ENCODE measurements around the gene SPG21. TPM values are rescaled to one million over a fixed set of nuclear protein-coding genes. Genes with fewer than 3 reads are reported as not detected.

The SPG21 gene
- total and polyA plus RNA-seq, 2 of the 4 experiments (the other 2 are of a cell fraction) = 59.9 to 60.8 TPM

DNA sequence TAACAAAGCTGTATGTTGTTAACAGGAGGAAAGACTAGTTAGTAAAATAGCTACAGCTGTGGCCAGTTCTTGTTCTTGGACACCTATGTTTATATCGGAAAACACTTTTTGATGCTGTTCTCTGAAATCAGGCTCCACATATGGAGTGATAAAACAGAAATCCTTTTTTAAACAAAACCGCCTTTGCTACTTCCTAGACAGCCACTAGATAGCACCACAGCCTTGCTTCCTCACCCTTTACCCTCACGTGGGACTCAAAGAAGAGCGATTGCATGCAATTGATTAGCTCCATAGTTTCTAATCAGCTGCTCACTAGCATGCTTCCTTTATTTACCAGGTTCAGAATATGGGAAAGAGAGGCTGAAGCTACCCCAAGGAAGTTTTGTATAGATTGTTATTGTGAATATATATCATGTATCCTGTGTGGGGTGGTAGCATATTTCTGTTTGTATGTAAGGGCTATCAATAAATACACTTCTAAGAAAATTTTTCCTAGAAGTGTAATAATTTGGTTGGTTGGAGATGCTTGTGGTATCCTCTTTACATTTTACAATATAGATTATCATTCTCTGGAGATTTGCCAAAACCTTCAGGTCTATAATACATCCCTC is 44.0 kb upstream of the SPG21 start (continued):
- no peak for TF ChIP-seq NFE2L2 (IDR thresholded peaks at IDR 0.05; ENCODE audit: low read depth, low read length)

DNA sequence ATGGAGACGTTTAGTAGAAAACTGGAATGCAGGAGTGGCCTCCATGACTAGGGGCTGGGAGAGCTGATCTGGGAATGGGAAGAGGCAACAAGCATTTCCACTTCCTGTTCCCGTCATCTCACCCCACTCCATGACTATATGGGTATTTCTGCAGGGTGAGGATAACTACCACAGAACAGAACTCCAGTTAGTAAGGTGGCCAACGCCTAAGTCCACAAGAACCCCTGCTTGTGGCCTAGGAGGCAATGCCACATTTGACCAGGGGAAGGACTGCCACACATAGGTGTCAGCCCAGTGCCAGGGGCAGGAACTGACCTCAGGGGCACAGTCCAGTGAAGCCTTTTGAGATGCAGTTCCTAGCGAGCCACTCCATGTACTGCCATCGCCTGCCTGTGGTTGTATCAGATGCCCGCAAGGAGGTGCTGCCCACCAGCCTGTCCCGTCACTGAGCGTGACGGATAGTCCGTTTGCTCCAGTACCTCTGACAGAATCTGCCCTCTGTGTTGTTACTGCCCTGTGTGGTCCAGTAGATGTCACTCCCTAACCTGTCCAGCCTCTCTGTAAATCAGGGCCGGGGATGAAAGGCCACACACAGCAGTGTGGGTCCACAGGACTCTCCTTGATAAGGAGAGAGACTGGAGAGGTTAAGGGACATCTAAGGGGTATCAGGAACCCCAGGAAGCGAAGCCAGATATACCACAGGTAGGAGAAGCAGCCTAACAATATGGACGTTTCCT is 43.3 kb upstream of the SPG21 start:
- Histone ChIP-seq H3K9me3 (ENCODE audit: control insufficient read depth, insufficient read depth, low read length) (no peaks in the 10 kb centered on the region), H3K4me1 (ENCODE audit: control insufficient read depth, insufficient read depth, low read length) (peaks cover 2% of the 10 kb centered on the region; the same call in 1 of the 2 replicates), H3K9ac (ENCODE audit: low read depth, low read length) (no peak overlapping the region), H3K4me3 (ENCODE audit: insufficient read depth, low read depth, low read length) (no peak overlapping the region), H3K27me3 (ENCODE audit: control insufficient read depth, insufficient read depth, low read length) (no peaks in the 10 kb centered on the region), H4K20me1 (ENCODE audit: insufficient read depth, low read length) (0 out of 2 replicates have a peak, but pooled peaks cover 6% of the 10 kb centered on the region), H3K9me1 (ENCODE audit: insufficient read depth, low read length) (peaks cover 7% of the 10 kb centered on the region; the same call in 1 of the 2 replicates), H2BK15ac (ENCODE audit: low read depth, low read length) (no peak overlapping the region), H2AK9ac (replicated peaks; ENCODE audit: low read depth, low read length, poor library complexity) (peak overlapping the region; percentile 26), H3K36me3 (ENCODE audit: control insufficient read depth, insufficient read depth, low read length) (no peaks in the 10 kb centered on the region), H3K18ac (ENCODE audit: low read depth, low read length) (no peak overlapping the region), H4K8ac (ENCODE audit: low read depth in 2 of 2, low read length in 2 of 2) (peak overlapping the region in 1 of 2 experiments; percentile 43; a peak in 1 of 4 replicates), H4K5ac (ENCODE audit: low read depth, low read length) (no peak overlapping the region), H2AK5ac (ENCODE audit: low read depth, low read length) (no peak overlapping the region), H2BK5ac (ENCODE audit: low read depth, low read length, poor library complexity, severe bottlenecking) (no peak overlapping the region), H2BK20ac (ENCODE audit: low read depth, low read length) (no peak overlapping the region), H3K14ac (replicated peaks; ENCODE audit: low read depth, low read length) (no peak overlapping the region), H3K27ac (ENCODE audit: insufficient read depth, low read length) (no peak overlapping the region), H3K56ac (ENCODE audit: extremely low read depth, insufficient read depth, low read length) (no peak overlapping the region), H3K23ac (ENCODE audit: low read depth, low read length) (no peak overlapping the region; the same call in 1 of the 2 replicates), H3K4me2 (ENCODE audit: low read depth, low read length) (no peak overlapping the region), H3K4ac (ENCODE audit: low read depth, low read length) (no peak overlapping the region), H2BK120ac (ENCODE audit: low read depth, low read length) (no peak overlapping the region), H4K91ac (ENCODE audit: insufficient read depth, low read depth, low read length) (no peak overlapping the region), H2AFZ (replicated peaks; ENCODE audit: low read length, poor library complexity) (peak overlapping the region; percentile 70), H3K79me1 (ENCODE audit: low read depth in 1 of 2, low read length in 2 of 2) (peaks cover 9 to 15% of the 10 kb centered on the region in 2 experiments; a peak in 3 of 4 replicates)
- no CpG with 5 or more reads among the region's 13 CpGs for WGBS, 2 experiments (ENCODE audit: extremely low coverage in 2 of 2, insufficient read length in 1 of 2)
- intact Hi-C loops (cut with micrococcal nuclease) (loop anchor here (1.0 to 10.0 kb wide), 6 partner anchors 50 to 301 kb away; partner anchors contain the start of gene RNU5A-1), dilution Hi-C loops (cut with HindIII; ENCODE audit: low sequenced_read_pairs, unreplicated experiment) (no loop called here), in situ Hi-C loops (cut with MboI; ENCODE audit: low sequenced_read_pairs) (loop anchor here (10.0 kb wide), 2 partner anchors 52 to 242 kb away; no protein-coding TSS in a partner anchor)
- TF ChIP-seq RAD21 (IDR thresholded peaks at IDR 0.05; ENCODE audit: low read length) (peak; percentile 75), SMC3 (IDR thresholded peaks at IDR 0.05; ENCODE audit: low read depth, low read length) (peak; percentile 59), MAFK (IDR thresholded peaks at IDR 0.05; ENCODE audit: low read depth, low read length) (no peak), BHLHE40 (IDR thresholded peaks at IDR 0.05; ENCODE audit: low read depth, low read length) (no peak)
- TF ChIP-seq, protein P1, sequence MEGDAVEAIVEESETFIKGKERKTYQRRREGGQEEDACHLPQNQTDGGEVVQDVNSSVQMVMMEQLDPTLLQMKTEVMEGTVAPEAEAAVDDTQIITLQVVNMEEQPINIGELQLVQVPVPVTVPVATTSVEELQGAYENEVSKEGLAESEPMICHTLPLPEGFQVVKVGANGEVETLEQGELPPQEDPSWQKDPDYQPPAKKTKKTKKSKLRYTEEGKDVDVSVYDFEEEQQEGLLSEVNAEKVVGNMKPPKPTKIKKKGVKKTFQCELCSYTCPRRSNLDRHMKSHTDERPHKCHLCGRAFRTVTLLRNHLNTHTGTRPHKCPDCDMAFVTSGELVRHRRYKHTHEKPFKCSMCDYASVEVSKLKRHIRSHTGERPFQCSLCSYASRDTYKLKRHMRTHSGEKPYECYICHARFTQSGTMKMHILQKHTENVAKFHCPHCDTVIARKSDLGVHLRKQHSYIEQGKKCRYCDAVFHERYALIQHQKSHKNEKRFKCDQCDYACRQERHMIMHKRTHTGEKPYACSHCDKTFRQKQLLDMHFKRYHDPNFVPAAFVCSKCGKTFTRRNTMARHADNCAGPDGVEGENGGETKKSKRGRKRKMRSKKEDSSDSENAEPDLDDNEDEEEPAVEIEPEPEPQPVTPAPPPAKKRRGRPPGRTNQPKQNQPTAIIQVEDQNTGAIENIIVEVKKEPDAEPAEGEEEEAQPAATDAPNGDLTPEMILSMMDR (conservative IDR thresholded peaks at IDR 0.05; ENCODE audit: low read depth, low read length) = peak; percentile 65
- ChIA-PET CTCF (interaction anchor here (0.9 to 2.0 kb wide), 9 partner anchors 10 to 68 kb away, joined by 3 to 21 read pairs (median 7); partner anchors contain the start of gene SLC51B), POLR2A (ENCODE audit: unreplicated experiment) (no interaction called here)
- ATAC-seq (ENCODE audit: low read depth) = peak; percentile 38
- no TSS peak for BruUV-seq (replicated peaks)
- DNase-seq = peak; percentile 61
